Measurements from ENCODE around the gene KCNQ1. TPM values are rescaled to one million over a fixed set of nuclear protein-coding genes. Genes with fewer than 3 reads are reported as not detected.
A peak's percentile ranks its signal among the peaks of the same experiment; 100 is the strongest.

The KCNQ1 gene
- total and polyA plus RNA-seq, 2 donors (not counting 1 experiment from before 2014, with no cell fraction given): not detected

DNA sequence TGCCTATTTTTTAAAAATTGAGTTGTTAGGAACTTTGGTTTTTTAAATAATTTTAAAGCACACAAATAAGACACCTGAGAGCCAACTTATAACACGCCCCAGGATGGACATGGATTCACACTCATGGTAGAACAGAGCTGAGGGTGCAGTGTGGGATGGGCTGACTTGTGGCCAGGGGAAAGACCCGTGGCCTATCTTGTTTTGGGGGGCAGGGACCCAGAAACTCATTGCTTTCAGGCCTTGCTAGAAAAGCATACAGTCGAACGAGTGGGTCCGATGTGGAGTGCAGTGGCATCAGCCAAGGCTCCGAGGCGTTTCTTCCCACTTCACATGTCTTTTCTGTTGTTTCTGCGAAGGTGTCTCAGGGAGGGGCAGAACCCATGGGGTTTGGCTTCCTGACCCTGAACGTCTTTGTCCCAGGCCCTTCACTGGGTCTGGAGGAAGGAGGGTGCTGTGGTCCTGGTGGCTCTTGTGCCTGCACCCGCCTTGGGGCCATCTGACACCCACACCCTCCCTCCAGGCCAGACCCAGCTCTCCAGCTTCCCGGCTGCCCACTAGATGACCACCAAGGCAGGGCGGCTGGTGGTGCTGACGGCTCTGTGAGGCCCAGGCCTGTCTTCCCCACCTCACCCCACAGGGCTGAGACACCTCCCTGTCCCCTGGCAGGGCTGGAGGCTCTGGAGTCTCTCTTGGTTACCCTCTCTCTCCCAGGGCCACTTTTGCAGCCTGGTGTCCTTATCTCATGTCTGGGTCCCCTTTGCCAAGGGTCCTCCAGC, 120.8 kb downstream of the KCNQ1 start:
- DNase-seq (ENCODE audit: low read depth in 2 of 2): no peak
- Histone ChIP-seq H3K4me1 (ENCODE audit: control insufficient read depth, extremely low read depth, insufficient read depth, low read length) (no peaks in the 10 kb centered on the region), H3K4me2 (ENCODE audit: extremely low read depth, insufficient read depth, low read length) (no peak overlapping the region), H3K27ac (ENCODE audit: insufficient read depth, low read length) (no peak overlapping the region), H3K9me3 (ENCODE audit: control insufficient read depth, insufficient read depth, low read depth, low read length) (no peaks in the 10 kb centered on the region), H3K79me2 (ENCODE audit: control insufficient read depth, insufficient read depth, low read length) (no peaks in the 10 kb centered on the region), H2AFZ (ENCODE audit: low read length) (no peak overlapping the region), H3K4me3 (replicated peaks in 1 of 4; ENCODE audit: control extremely low read depth in 1 of 4, insufficient read depth in 1 of 4, low read depth in 3 of 4, low read length in 4 of 4) (no peak overlapping the region), H4K20me1 (ENCODE audit: control insufficient read depth, extremely low read depth, insufficient read depth, low read length) (no peaks in the 10 kb centered on the region), H3K9ac (ENCODE audit: insufficient read depth, low read length) (no peak overlapping the region), H3K36me3 (ENCODE audit: control insufficient read depth, insufficient read depth, low read length) (no peaks in the 10 kb centered on the region), H3K27me3 (ENCODE audit: control insufficient read depth, insufficient read depth, low read length) (no peaks in the 10 kb centered on the region)
- TF ChIP-seq EZH2 (IDR thresholded peaks at IDR 0.05; ENCODE audit: low read length, missing control alignments): no peak
- TF ChIP-seq, protein P1, sequence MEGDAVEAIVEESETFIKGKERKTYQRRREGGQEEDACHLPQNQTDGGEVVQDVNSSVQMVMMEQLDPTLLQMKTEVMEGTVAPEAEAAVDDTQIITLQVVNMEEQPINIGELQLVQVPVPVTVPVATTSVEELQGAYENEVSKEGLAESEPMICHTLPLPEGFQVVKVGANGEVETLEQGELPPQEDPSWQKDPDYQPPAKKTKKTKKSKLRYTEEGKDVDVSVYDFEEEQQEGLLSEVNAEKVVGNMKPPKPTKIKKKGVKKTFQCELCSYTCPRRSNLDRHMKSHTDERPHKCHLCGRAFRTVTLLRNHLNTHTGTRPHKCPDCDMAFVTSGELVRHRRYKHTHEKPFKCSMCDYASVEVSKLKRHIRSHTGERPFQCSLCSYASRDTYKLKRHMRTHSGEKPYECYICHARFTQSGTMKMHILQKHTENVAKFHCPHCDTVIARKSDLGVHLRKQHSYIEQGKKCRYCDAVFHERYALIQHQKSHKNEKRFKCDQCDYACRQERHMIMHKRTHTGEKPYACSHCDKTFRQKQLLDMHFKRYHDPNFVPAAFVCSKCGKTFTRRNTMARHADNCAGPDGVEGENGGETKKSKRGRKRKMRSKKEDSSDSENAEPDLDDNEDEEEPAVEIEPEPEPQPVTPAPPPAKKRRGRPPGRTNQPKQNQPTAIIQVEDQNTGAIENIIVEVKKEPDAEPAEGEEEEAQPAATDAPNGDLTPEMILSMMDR (conservative IDR thresholded peaks at IDR 0.05 in 1 of 2, IDR thresholded peaks at IDR 0.05 in 1 of 2; ENCODE audit: low read depth in 1 of 2, low read length in 2 of 2): no peak

DNA sequence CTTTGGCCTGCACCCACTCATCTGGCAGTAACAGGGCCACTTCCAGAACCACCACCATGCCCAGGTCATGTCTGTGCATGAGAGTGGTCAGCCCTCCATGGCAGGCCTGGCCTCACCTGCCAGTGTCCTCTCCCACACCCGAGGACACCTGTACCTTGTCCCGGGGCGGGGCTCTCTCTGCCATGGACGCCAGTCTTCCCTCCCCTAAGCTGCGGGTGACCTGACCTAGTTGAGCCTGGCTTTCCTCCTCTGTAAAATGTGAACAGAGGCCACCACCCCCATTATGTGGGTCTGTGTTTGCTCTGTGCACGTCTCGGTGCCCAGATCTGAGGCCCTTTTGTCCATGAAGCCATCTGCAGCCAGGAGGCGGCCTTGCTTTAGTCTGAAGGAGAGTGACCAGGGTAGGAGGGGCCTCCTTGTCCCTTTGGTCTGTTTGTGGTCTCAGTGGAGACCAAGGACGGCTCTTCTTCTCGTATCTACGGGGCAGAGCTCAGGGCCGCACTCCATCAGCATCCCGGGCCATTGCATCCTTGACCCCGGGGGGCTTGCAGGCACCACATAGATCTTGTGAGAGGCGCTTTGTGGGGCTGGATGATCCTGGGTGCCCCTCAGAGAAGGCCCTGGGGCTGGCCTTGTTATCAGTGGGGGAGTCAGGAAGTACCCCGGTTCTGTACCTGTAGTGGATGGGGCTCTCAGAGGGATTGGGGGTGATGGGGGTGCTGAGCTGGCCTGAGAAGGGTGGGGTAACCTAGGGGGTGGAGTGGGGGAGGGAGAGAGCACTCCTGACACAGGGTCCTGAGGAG, 121.6 kb downstream of the KCNQ1 start:
- H3K4me3 ChIP-seq (replicated peaks in 1 of 4; ENCODE audit: control extremely low read depth in 1 of 4, insufficient read depth in 1 of 4, low read depth in 3 of 4, low read length in 4 of 4): no peak overlapping the region
- H4K20me1 ChIP-seq (ENCODE audit: control insufficient read depth, extremely low read depth, insufficient read depth, low read length): no peaks in the 10 kb centered on the region
- no peak overlapping the region for H3K9ac ChIP-seq (ENCODE audit: insufficient read depth, low read length)
- no peaks in the 10 kb centered on the region for H3K9me3 ChIP-seq (ENCODE audit: control insufficient read depth, insufficient read depth, low read depth, low read length)
- TF ChIP-seq, protein P1 (conservative IDR thresholded peaks at IDR 0.05 in 1 of 2, IDR thresholded peaks at IDR 0.05 in 1 of 2; ENCODE audit: low read depth in 1 of 2, low read length in 2 of 2): no peak
- TF ChIP-seq EZH2 (IDR thresholded peaks at IDR 0.05; ENCODE audit: low read length, missing control alignments): no peak
- H2AFZ ChIP-seq (ENCODE audit: low read length): no peak overlapping the region
- DNase-seq (ENCODE audit: low read depth in 2 of 2): peak in 1 of 2 donors; percentile 4
- H3K79me2 ChIP-seq (ENCODE audit: control insufficient read depth, insufficient read depth, low read length): no peaks in the 10 kb centered on the region
- no peaks in the 10 kb centered on the region for H3K4me1 ChIP-seq (ENCODE audit: control insufficient read depth, extremely low read depth, insufficient read depth, low read length)
- no peak overlapping the region for H3K27ac ChIP-seq (ENCODE audit: insufficient read depth, low read length)
- no peaks in the 10 kb centered on the region for H3K36me3 ChIP-seq (ENCODE audit: control insufficient read depth, insufficient read depth, low read length)
- H3K4me2 ChIP-seq (ENCODE audit: extremely low read depth, insufficient read depth, low read length): no peak overlapping the region
- no peaks in the 10 kb centered on the region for H3K27me3 ChIP-seq (ENCODE audit: control insufficient read depth, insufficient read depth, low read length)

DNA sequence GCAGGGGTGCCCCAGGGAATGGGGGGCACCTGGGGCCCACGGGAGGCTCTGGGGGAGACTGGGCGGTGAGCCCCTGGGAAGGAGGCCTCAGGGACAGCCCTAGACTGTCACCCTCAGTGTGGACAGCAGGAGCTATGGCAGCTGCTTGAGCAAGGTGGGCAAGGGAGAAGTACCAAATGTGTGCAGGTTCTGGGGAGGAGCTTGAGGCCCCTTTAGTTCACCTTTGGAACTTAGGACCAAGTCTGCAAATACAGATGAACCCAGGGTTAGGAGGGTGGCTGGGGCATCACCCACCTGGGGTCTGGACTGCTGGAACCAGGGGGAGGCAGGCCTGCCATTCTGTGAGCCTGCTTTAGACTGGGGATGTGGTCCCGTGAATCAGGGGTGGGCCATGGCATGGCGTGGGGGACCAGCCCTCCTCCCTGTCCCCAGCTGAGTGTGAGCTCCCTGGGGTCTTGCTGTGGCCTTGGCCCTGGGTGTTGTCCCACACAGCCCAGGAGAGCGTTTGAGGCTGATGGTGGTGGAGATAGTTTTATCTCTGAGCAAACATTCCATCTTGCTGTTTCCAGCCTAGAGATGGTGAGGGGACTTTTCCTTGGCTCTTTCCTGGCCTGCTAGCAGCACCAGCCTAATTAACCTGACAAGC, 122.3 kb downstream of the KCNQ1 start:
- Histone ChIP-seq H3K27ac (ENCODE audit: insufficient read depth, low read length) (no peak overlapping the region), H4K20me1 (ENCODE audit: control insufficient read depth, extremely low read depth, insufficient read depth, low read length) (no peaks in the 10 kb centered on the region), H3K9ac (ENCODE audit: insufficient read depth, low read length) (no peak overlapping the region), H3K4me3 (replicated peaks in 1 of 4; ENCODE audit: control extremely low read depth in 1 of 4, insufficient read depth in 1 of 4, low read depth in 3 of 4, low read length in 4 of 4) (no peak overlapping the region), H2AFZ (ENCODE audit: low read length) (no peak overlapping the region), H3K4me2 (ENCODE audit: extremely low read depth, insufficient read depth, low read length) (no peak overlapping the region), H3K79me2 (ENCODE audit: control insufficient read depth, insufficient read depth, low read length) (no peaks in the 10 kb centered on the region), H3K27me3 (ENCODE audit: control insufficient read depth, insufficient read depth, low read length) (no peaks in the 10 kb centered on the region), H3K9me3 (ENCODE audit: control insufficient read depth, insufficient read depth, low read depth, low read length) (no peaks in the 10 kb centered on the region), H3K4me1 (ENCODE audit: control insufficient read depth, extremely low read depth, insufficient read depth, low read length) (no peaks in the 10 kb centered on the region), H3K36me3 (ENCODE audit: control insufficient read depth, insufficient read depth, low read length) (no peaks in the 10 kb centered on the region)
- no peak for DNase-seq (ENCODE audit: low read depth in 2 of 2)
- TF ChIP-seq EZH2 (IDR thresholded peaks at IDR 0.05; ENCODE audit: low read length, missing control alignments): no peak
- TF ChIP-seq, protein P1 (conservative IDR thresholded peaks at IDR 0.05 in 1 of 2, IDR thresholded peaks at IDR 0.05 in 1 of 2; ENCODE audit: low read depth in 1 of 2, low read length in 2 of 2): no peak

All from fibroblast of lung (primary cell).